SK-MEL-5 (cell line): ENCODE data around the gene ATF7. TPM values are rescaled to one million over a fixed set of nuclear protein-coding genes. Genes with fewer than 3 reads are reported as not detected.

ENCODE experiments used
- DNase-seq: peaks from one replicate; pipeline ENCODE4 v3.0.0-alpha.2; 2016; ENCODE audit warnings: low read depth, low spot score
- in situ Hi-C: cut with HindIII; loops from 2 replicates; pipeline ENCODE4 v1.10.0; 2016; ENCODE audit warnings: low sequenced_read_pairs, high pct_unique_total_duplicates, low pct_unique_long_range_greater_than_20kb
- small RNA-seq, 2 experiments: library from RNA; depleted of rRNA; stranded (forward); fragments of <200 nt; gene quantifications; one replicate each; pipeline ENCODE3, GENCODE V24; 2014
- total RNA-seq: library from RNA; depleted of rRNA; stranded (reverse); fragments of >200 nt; shearing (Covaris generic); gene quantifications from 2 replicates; pipeline ENCODE4 v1.2.3, GENCODE V29; 2014; rRNA removed

Gene ATF7
- total RNA-seq, 1 experiment from 2014 or later = 10.2 TPM

- in situ Hi-C loops = no loop called here
- no peak for DNase-seq
These were observed 160.5 kb downstream of the ATF7 start for GRCh38 chr12:53465679-53466078.

- in situ Hi-C loops = no loop called here
- no peak for DNase-seq
These were observed 161.3 kb downstream of the ATF7 start for GRCh38 chr12:53464685-53465418.

- in situ Hi-C loops = no loop called here
- DNase-seq = no peak
These were observed 162.2 kb downstream of the ATF7 start for GRCh38 chr12:53463802-53464560.

DNA sequence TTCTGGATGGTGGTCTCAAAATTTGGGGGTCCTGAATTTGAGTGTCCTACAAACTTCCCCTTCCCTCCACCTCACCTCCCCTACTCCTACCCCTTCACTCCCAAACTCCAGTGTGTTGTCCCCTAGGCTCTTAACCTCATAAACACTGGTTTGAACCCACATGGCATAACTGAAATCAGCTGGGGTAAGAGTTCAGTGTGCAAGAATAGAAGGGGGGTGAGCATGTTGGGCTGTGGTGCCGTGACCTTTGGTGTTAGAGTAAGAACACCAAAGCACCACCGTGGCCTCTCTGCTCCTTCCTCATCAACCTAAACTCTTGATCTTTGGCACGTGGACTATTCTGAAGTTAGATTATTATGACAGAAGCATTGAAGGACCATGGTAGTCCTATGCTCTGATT lies 163.2 kb downstream of the ATF7 start:
- in situ Hi-C loops = no loop called here

DNA sequence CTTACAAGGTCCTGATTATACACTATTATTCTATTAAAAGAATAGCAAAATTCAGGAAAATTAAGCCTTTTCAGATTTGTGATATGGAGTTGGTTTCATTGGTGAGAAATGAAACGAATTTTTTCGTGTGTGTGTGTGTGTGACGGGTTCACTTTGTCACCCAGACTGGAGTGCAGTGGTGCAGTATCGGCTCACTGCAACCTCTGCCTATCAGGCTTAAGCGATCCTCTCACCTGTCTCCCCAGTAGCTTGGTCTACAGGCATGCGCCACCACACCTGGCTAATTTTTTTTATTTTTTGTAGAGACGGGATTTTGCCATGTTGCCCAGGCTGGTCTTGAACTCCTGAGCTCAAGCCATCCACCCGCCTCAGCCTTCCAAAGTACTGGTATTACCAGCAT lies 164.6 kb downstream of the ATF7 start:
- in situ Hi-C loops = no loop called here
- no peak for DNase-seq

More for the DNA sequence above, 163.2 kb downstream of the ATF7 start:
- DNase-seq = no peak

DNA sequence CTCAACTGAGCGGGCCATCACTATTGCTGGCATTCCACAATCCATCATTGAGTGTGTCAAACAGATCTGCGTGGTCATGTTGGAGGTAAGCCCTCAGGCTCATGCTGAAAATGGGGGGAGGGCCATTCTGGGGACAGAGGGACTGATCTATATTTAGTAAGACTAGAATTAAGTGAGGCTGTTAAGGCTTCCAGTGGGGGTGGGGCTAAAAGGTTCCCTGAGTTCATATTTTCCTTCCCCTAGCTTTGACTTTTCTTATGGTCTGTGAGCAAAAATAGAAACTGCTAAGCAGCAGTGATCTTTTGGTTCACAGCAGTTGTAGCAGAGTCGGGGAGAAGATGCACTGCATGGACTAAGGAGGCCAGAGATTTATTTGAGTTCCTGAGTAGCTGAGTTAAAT lies 165.1 kb downstream of the ATF7 start:
- in situ Hi-C loops = no loop called here
- no peak for DNase-seq

- DNase-seq = no peak
- in situ Hi-C loops = no loop called here
These were observed 167.1 kb downstream of the ATF7 start for GRCh38 chr12:53459097-53459496.

Small RNA genes lying within 50 kb of the gene (small RNA-seq; reads per million reads assigned to genes)
- 0 reads per million in 2 experiments for gene AC023509.3

Other genes with a start within 250 kb of the ATF7 start
- 38.9 and 40.5 TPM in 2 replicates for gene SP1, start 246.2 kb downstream of the ATF7 start, total RNA-seq
- 0.13 TPM in 1 of 2 replicates, not detected in the other for gene AMHR2, start 202.5 kb downstream of the ATF7 start, total RNA-seq
- gene PRR13, start 184.6 kb downstream of the ATF7 start, total RNA-seq = 101 and 106 TPM in 2 replicates
- 165 and 176 TPM in 2 replicates for gene PCBP2, start 174.3 kb downstream of the ATF7 start, total RNA-seq
- 10.1 and 11.4 TPM in 2 replicates for gene MAP3K12, start 126.9 kb downstream of the ATF7 start, total RNA-seq
- 57.3 and 62.8 TPM in 2 replicates for gene TARBP2, start 125.1 kb downstream of the ATF7 start, total RNA-seq
- gene NPFF, start 118.9 kb downstream of the ATF7 start, total RNA-seq = not detected in 2 replicates
- 503 and 579 TPM in 2 replicates for gene ATP5MC2, start 49.7 kb upstream of the ATF7 start, total RNA-seq
- 40.6 and 43.6 TPM in 2 replicates for gene CALCOCO1, start 101.1 kb upstream of the ATF7 start, total RNA-seq
- gene CISTR, start 125.6 kb upstream of the ATF7 start, total RNA-seq = not detected in 2 replicates